PC-3 (cell line): ENCODE measurements around the gene TRMT2A. TPM values are rescaled to one million over a fixed set of nuclear protein-coding genes. Genes with fewer than 3 reads are reported as not detected.

Source experiments
- ATAC-seq: fragments of 200-7000 bp; cut with Tn5 transposase; 2 replicates; pipeline ENCODE4 v1.9.1; 2020; ENCODE audit warnings: mild to moderate bottlenecking, moderate library complexity
- BruUV-seq: library from RNA; stranded (reverse); fragments of 400-500 nt; replicated peaks from 2 replicates; lab custom pipeline; 2021; lab: Mats Ljungman, UMichigan
- CTCF ChIA-PET: fragments of 300-600 bp; sonication (Branson Sonifier 250); formaldehyde crosslinking; loops from one replicate; lab custom pipeline; 2022; ENCODE audit warnings: antibody characterized with exemption; lab: Charles Lee
- POLR2A ChIA-PET: fragments of 300-600 bp; sonication (Branson Sonifier 250); formaldehyde crosslinking; loops from one replicate; lab custom pipeline; 2022; ENCODE audit warnings: antibody characterized with exemption; ENCODE audit not compliant: unreplicated experiment; lab: Charles Lee
- DNase-seq: peaks from one replicate; pipeline ENCODE4 v3.0.0-alpha.2; 2015
- H2AFZ ChIP-seq: fragments of 300-600 bp; sonication (generic); 2 replicates; pipeline ENCODE4 v1.6.0; 2016; ENCODE audit warnings: antibody characterized with exemption, low read length
- H3F3A ChIP-seq: fragments of 300-600 bp; sonication (generic); one replicate; pipeline ENCODE4 v1.6.0; 2017; ENCODE audit warnings: antibody characterized with exemption, low read length, control low read depth, mild to moderate bottlenecking; ENCODE audit not compliant: unreplicated experiment
- H3K27ac ChIP-seq: fragments of 300-600 bp; sonication (generic); 2 replicates; pipeline ENCODE4 v1.5.1; 2016; ENCODE audit warnings: mild to moderate bottlenecking, low read length
- H3K27me3 ChIP-seq: fragments of 300-600 bp; sonication (generic); 2 replicates; pipeline ENCODE4 v1.6.1; 2016; ENCODE audit warnings: low read length, mixed read lengths
- H3K36me3 ChIP-seq: fragments of 300-600 bp; sonication (generic); 2 replicates; pipeline ENCODE4 v1.6.1; 2016; ENCODE audit warnings: low read depth, mixed run types, low read length, mixed read lengths
- H3K4me1 ChIP-seq: fragments of 300-600 bp; sonication (generic); 2 replicates; pipeline ENCODE4 v1.5.1; 2016; ENCODE audit warnings: low read length; ENCODE audit not compliant: insufficient read depth
- H3K4me2 ChIP-seq: fragments of 300-600 bp; sonication (generic); 2 replicates; pipeline ENCODE4 v1.6.0; 2016; ENCODE audit warnings: low read length
- H3K4me3 ChIP-seq: fragments of 300-600 bp; sonication (generic); 2 replicates; pipeline ENCODE4 v1.5.1; 2016; ENCODE audit warnings: mild to moderate bottlenecking, low read length, mixed read lengths
- H3K79me2 ChIP-seq: fragments of 300-600 bp; sonication (generic); 2 replicates; pipeline ENCODE4 v1.6.1; 2017; ENCODE audit warnings: low read length, mixed read lengths
- H3K9ac ChIP-seq: fragments of 300-600 bp; sonication (generic); 2 replicates; pipeline ENCODE4 v1.6.0; 2016; ENCODE audit warnings: mild to moderate bottlenecking, low read length
- H3K9me2 ChIP-seq: fragments of 300-600 bp; sonication (generic); replicated peaks from 2 replicates; pipeline ENCODE4 v1.6.1; 2016; ENCODE audit warnings: mixed run types, low read length, mixed read lengths
- H3K9me3 ChIP-seq: fragments of 300-600 bp; sonication (generic); 2 replicates; pipeline ENCODE4 v1.6.1; 2016; ENCODE audit warnings: low read length, mixed read lengths
- H4K20me1 ChIP-seq: fragments of 300-600 bp; sonication (generic); 2 replicates; pipeline ENCODE4 v1.6.1; 2016; ENCODE audit warnings: low read length, mixed read lengths
- EZH2 ChIP-seq: fragments of 300-600 bp; sonication (generic); IDR thresholded peaks from one replicate; pipeline ENCODE4 v1.6.1; 2017; ENCODE audit warnings: antibody characterized with exemption, mild to moderate bottlenecking, low read length; ENCODE audit not compliant: unreplicated experiment
- EZH2phosphoT487 ChIP-seq: fragments of 300-600 bp; sonication (generic); IDR thresholded peaks from 2 replicates; pipeline ENCODE4 v1.6.1; 2018; ENCODE audit warnings: mild to moderate bottlenecking, antibody characterized with exemption, low read length, borderline replicate concordance
- intact Hi-C: fragments of 100-400 bp; cut with micrococcal nuclease; formaldehyde crosslinking; loops from 2 replicates; pipeline ENCODE4 v1.9.0; 2023
- total RNA-seq: library from RNA; depleted of rRNA; stranded (reverse); fragments of >200 nt; gene quantifications from 2 replicates; pipeline ENCODE4 v1.2.3, GENCODE V29; 2014
- TF ChIP-seq, protein P1 (sequence below): fragments of 300-600 bp; sonication (generic); conservative IDR thresholded peaks from 2 replicates; pipeline ENCODE4 v1.5.1; 2017; ENCODE audit warnings: antibody characterized with exemption, low read depth, mild to moderate bottlenecking, low read length

TRMT2A gene
- total RNA-seq, 1 experiment from 2014 or later: 62.1 TPM

DNA sequence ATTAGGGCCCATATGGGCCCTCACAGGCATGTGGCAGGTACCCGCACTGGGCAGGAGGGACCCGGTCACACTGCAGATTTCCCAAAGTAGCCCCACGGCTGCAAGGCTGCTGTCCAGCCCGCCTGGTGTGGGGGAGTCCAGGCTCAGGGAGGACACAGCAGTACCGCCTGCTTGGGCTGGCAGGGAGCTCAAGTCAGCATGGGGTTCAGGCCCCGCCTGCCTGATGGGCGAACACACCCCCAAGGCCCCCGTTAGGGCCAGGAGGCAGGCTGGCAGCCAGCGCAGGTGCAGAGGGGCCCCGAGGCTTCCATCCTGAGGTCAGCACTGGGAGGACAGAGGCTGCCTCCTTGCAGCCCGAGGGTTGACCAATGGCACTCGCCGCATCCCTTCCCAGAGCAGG lies 20.1 kb upstream of the TRMT2A start:
- TF ChIP-seq EZH2 (no peak), EZH2phosphoT487 (no peak)
- H3K27me3 ChIP-seq: no peaks in the 10 kb centered on the region
- POLR2A ChIA-PET: no interaction called here
- CTCF ChIA-PET: no interaction called here
- no peaks in the 10 kb centered on the region for H3K9me3 ChIP-seq
- H3F3A ChIP-seq: no peaks in the 10 kb centered on the region
- peaks cover 56% of the 10 kb centered on the region for H3K79me2 ChIP-seq
- H3K36me3 ChIP-seq: no peaks in the 10 kb centered on the region
- H3K4me3 ChIP-seq: no peak overlapping the region
- H2AFZ ChIP-seq: no peak overlapping the region
- peaks cover 7% of the 10 kb centered on the region; the same call in 1 of the 2 replicates for H3K4me1 ChIP-seq
- ATAC-seq (no peak), DNase-seq (no peak)
- no TSS peak for BruUV-seq
- no peak overlapping the region for H3K4me2 ChIP-seq
- H3K9ac ChIP-seq: no peak overlapping the region
- no peaks in the 10 kb centered on the region for H3K9me2 ChIP-seq
- intact Hi-C loops: no loop called here
- no peaks in the 10 kb centered on the region for H4K20me1 ChIP-seq
- no peak overlapping the region for H3K27ac ChIP-seq

DNA sequence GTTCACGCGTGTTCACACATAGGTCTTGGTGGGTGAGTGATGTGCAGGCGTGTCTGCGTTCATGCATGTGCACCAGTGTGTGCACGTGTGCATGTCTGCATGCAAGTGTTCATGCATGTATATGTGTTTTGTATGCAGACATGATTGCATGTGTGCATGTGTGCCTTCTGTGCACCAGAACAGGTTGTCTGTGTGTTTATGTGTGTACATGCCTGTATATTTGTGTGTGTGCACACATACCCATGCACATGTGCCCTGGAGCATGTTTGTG lies 19.5 kb upstream of the TRMT2A start:
- intact Hi-C loops: no loop called here
- Histone ChIP-seq H3K4me1 (peaks cover 7% of the 10 kb centered on the region; the same call in 1 of the 2 replicates), H3F3A (no peaks in the 10 kb centered on the region), H3K9me2 (no peaks in the 10 kb centered on the region), H3K9ac (no peak overlapping the region), H4K20me1 (no peaks in the 10 kb centered on the region), H3K4me2 (no peak overlapping the region), H3K79me2 (peaks cover 57% of the 10 kb centered on the region), H3K27me3 (no peaks in the 10 kb centered on the region), H3K4me3 (no peak overlapping the region), H3K36me3 (no peaks in the 10 kb centered on the region), H3K27ac (no peak overlapping the region), H2AFZ (no peak overlapping the region), H3K9me3 (no peaks in the 10 kb centered on the region)
- CTCF ChIA-PET: no interaction called here
- POLR2A ChIA-PET: no interaction called here
- no TSS peak for BruUV-seq
- DNase-seq (no peak), ATAC-seq (no peak)
- no peak for TF ChIP-seq EZH2phosphoT487
- TF ChIP-seq, protein P1, sequence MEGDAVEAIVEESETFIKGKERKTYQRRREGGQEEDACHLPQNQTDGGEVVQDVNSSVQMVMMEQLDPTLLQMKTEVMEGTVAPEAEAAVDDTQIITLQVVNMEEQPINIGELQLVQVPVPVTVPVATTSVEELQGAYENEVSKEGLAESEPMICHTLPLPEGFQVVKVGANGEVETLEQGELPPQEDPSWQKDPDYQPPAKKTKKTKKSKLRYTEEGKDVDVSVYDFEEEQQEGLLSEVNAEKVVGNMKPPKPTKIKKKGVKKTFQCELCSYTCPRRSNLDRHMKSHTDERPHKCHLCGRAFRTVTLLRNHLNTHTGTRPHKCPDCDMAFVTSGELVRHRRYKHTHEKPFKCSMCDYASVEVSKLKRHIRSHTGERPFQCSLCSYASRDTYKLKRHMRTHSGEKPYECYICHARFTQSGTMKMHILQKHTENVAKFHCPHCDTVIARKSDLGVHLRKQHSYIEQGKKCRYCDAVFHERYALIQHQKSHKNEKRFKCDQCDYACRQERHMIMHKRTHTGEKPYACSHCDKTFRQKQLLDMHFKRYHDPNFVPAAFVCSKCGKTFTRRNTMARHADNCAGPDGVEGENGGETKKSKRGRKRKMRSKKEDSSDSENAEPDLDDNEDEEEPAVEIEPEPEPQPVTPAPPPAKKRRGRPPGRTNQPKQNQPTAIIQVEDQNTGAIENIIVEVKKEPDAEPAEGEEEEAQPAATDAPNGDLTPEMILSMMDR: no peak
- TF ChIP-seq EZH2: no peak

DNA sequence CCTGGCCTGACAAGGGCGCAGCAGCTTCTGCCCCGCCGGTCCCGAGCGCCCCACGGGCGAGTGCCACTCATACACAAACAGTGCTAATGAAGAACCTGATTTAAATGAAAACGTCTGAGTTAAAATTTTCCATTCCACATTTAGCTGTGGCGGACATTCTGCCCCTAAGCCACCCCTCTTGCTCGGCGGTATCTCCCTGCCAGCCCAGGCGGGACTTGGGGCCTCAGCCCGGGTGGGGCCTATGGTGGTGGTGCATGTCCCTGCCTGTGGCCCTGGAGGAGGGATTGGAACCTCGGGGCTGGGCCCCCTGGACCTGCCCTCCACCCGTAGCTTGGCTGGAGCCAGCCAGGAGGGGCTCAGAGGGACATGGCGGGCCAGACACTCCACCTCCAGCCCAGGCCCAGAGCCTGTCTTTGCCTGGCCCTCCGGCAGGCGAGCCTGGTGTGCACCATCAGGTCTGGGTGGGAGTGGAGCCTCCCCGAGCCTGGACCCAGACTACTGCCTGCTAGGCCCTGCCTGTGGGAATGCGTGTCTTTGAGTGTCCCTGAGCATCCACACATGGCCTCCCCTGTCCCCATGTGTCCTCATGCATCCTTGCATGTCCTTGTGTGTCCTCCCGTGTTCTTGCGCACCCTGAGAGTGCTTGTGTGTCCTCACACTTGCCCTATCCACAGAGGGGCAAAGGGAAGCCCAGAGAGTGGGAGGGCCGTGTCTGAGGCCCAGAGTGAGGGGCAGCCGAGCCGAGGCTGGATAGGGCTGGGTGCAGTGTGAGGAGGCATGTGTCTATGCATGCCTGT lies 19.0 kb upstream of the TRMT2A start:
- no peaks in the 10 kb centered on the region for H3F3A ChIP-seq
- no peaks in the 10 kb centered on the region for H4K20me1 ChIP-seq
- H2AFZ ChIP-seq: no peak overlapping the region
- H3K4me3 ChIP-seq: no peak overlapping the region
- no peak for ATAC-seq
- H3K9ac ChIP-seq: no peak overlapping the region
- no TSS peak for BruUV-seq
- no peaks in the 10 kb centered on the region for H3K27me3 ChIP-seq
- H3K79me2 ChIP-seq: peaks cover 57% of the 10 kb centered on the region
- TF ChIP-seq EZH2phosphoT487: no peak
- TF ChIP-seq, protein P1: no peak
- TF ChIP-seq EZH2: no peak
- no peak overlapping the region for H3K4me2 ChIP-seq
- no peak overlapping the region for H3K27ac ChIP-seq
- CTCF ChIA-PET: no interaction called here
- intact Hi-C loops: no loop called here
- DNase-seq: no peak
- H3K4me1 ChIP-seq: peaks cover 7% of the 10 kb centered on the region; the same call in 1 of the 2 replicates
- POLR2A ChIA-PET: no interaction called here
- no peaks in the 10 kb centered on the region for H3K9me3 ChIP-seq
- H3K9me2 ChIP-seq: no peaks in the 10 kb centered on the region
- H3K36me3 ChIP-seq: no peaks in the 10 kb centered on the region
